ENCODE data around the gene MCF2L2.

The MCF2L2 gene

DNA sequence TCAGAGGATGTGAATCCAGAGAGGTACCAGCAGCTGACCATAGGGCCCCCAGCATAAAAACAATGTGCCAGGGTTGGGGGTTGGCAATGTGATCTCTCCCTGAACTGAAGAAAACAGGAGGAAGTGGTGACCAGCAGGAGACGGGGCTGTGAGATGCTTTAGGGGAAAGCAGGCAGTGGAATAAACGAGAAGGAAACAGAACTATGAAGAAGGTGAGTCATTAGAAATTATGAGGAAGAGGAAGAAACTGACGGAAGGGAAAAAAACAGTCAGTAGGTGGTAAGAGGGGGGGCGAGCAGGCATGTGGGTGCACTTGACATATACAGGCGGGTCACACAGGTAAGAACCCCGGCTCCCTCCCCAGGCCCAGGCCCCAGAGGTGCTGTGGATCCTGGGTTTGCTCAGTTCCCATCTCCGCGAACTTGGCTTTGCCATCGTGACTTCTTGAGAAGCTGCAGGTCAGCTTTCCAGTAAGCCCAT, 217.5 kb downstream of the MCF2L2 start:
- FAIRE-seq (no peak), DNase-seq (ENCODE audit: insufficient read length, low spot score) (no peak)
- TF ChIP-seq POLR2A (IDR thresholded peaks at IDR 0.05; ENCODE audit: low read depth, low read length) = no peak

DNA sequence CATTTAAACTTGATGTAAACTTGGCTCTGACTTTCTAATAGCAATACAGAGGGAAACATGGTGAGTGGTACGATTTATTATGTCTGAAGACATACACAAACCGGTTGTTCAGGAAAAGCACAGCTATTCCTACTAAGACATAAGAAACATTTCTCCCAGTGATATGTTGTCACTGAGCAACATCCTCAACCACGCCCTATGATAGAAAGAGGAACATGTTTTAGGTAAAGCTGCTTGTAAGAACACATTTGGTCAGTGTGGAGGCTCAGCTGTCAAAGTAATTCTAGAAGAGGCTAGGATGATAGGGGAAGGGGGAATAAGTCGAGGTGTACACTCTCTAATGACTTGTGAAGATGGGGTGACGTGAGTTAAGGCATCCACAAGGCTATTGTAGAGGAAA, 218.1 kb downstream of the MCF2L2 start:
- no peak for FAIRE-seq
- TF ChIP-seq POLR2A (IDR thresholded peaks at IDR 0.05; ENCODE audit: low read depth, low read length) = no peak
- no peak for DNase-seq (ENCODE audit: insufficient read length, low spot score)

DNA sequence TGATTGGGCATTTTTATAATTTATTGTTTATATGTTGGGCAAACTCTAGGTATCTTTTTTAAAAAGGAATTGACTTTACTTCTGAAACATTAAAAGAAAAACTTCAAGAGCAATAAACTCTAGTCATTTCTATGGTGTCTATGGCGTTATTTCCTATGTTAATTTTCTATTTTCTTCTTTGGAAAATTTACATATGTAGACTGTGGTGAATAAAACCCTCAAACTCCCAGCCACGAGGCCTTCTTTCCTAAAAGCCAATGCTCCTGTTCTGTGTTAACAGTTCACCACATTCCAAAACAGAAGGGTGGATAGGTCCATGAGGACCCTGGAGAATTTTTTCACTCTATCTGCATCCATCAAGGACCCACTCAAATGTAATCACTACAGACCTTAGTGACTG, 219.6 kb downstream of the MCF2L2 start:
- DNase-seq (ENCODE audit: insufficient read length, low spot score) (no peak), FAIRE-seq (no peak)
- no peak for TF ChIP-seq POLR2A (IDR thresholded peaks at IDR 0.05; ENCODE audit: low read depth, low read length)

DNA sequence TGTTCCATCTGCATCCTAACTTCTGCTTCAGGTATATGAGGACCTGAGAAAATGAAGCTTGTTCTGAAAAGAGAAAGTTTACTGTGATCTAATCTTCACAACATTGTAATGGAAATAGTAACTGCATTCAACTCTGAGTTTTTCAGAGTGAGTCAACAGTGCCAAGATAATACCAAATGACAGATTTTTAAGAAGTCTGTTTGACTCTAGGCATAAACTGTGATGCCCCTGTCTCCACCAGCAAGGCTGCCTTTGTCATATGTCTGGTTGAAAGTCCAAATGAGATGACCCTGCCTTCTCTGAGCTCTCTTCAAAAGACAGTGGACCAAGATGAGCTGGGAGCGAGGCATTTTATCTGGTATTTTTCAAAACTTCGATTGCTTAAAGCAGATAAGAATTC, 220.2 kb downstream of the MCF2L2 start:
- no peak for FAIRE-seq
- TF ChIP-seq POLR2A (IDR thresholded peaks at IDR 0.05; ENCODE audit: low read depth, low read length) = no peak
- no peak for DNase-seq (ENCODE audit: insufficient read length, low spot score)

DNA sequence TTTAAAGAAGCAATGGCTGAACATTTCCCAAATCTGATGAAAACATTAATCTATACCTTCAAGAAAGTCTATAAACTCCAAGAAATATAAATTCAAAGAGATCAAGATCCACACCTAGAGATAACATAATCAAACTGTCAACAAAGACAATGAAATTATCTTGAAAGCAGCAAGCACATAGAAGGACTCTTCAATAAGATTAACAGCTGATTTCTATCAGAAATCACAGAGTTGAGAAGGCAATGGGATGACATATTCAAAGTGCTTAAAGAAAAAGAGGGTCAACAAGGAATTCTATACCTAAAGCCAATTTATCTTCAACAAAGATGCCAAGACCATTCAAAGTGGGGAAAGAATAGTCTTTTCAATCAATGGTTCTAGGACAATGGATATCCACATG, 224.7 kb downstream of the MCF2L2 start:
- no peak for DNase-seq (ENCODE audit: insufficient read length, low spot score)
- FAIRE-seq = peak; percentile 71
- TF ChIP-seq POLR2A (IDR thresholded peaks at IDR 0.05; ENCODE audit: low read depth, low read length) = no peak

DNA sequence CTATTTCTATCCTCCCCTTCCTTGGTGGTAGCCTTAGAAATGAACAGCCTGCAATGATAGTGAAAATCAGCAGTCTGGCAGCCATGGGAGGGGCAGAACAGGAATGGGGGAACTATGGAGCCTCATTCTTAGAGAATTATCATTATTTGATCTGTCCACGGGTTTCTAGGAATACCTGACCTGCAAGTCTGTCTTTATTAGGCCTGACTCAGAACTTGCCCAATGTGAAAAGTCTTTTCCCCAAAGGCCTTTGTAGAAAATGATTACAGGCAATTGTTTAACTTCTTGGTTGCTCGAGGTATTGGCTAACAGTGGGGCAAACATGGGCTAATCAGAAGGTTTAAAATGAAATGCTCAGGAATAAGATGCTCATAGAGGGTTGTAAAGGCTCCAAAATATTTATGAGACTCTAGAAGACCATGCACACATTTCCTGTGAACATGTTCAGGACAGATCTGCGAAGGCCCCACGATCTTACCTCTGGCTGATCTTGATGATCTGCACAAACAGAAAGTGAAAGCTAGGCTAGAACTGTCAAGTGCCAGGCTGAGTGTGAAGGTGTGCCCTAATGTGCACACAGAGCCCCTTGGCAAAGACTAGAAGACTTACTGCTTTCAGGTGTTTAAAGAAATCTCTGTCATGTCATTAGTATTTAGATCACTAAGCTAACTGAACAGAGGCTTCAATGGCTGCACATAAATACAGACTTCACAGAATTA, 226.3 kb downstream of the MCF2L2 start:
- TF ChIP-seq POLR2A (IDR thresholded peaks at IDR 0.05; ENCODE audit: low read depth, low read length) = no peak
- FAIRE-seq (peak; percentile 27), DNase-seq (ENCODE audit: insufficient read length, low spot score) (no peak)

DNA sequence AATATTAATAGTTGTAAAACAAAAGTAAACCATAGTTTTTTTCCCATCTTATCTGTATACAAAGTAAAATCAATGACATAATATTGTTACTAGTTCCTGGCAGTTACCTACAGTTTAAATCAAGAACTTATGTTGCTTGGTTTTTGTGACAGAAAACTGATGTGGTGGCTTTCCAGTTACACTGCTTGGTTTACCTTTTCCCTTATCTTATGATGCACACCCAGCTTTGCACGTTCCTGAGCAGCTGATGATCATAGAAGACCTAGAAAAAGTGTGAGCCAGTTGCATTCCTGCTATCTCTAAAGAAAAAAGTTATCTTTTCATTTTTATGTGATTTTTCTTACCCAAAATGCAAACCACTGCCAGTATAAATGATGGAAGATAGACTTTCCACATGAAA, 229.5 kb downstream of the MCF2L2 start:
- FAIRE-seq = no peak
- DNase-seq (ENCODE audit: insufficient read length, low spot score) = no peak
- no peak for TF ChIP-seq POLR2A (IDR thresholded peaks at IDR 0.05; ENCODE audit: low read depth, low read length)

DNA sequence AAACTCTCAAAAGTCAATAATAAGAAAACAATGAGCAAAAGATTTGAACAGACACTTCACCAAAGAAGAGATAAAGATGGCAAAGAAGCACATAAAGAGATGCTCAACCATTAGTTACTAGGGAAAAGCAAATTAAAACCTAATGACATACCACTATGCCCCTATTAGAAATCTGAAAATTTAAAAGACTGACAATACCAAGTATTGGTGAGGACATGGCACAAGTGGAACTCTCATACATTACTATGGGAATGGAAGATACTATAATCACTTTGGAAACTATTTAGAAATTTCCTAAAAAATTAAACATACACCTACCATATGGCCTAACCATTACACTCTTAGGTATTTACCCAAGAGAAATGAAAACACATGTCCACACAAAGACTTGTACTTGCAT, 230.7 kb downstream of the MCF2L2 start:
- FAIRE-seq = no peak
- TF ChIP-seq POLR2A (IDR thresholded peaks at IDR 0.05; ENCODE audit: low read depth, low read length) = no peak
- DNase-seq (ENCODE audit: insufficient read length, low spot score) = no peak

DNA sequence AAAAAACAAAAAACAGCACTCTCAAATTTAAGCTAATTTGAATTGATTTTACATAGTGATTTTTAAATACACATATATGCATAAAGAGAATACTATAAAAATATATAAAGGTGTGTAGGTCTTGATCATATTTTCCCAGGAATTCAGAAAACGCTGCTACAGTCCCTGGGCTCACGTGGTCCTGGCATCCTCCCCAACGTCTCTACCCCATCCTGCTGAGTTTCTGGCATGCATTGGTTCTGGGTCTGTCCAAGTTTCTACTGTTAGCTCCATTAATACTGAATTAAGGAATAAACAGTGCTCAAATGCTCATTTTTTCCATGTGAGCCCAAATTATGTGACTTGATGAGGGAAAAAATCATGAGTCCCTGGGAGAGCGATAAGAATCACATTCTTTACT, 233.2 kb downstream of the MCF2L2 start:
- no peak for FAIRE-seq

DNA sequence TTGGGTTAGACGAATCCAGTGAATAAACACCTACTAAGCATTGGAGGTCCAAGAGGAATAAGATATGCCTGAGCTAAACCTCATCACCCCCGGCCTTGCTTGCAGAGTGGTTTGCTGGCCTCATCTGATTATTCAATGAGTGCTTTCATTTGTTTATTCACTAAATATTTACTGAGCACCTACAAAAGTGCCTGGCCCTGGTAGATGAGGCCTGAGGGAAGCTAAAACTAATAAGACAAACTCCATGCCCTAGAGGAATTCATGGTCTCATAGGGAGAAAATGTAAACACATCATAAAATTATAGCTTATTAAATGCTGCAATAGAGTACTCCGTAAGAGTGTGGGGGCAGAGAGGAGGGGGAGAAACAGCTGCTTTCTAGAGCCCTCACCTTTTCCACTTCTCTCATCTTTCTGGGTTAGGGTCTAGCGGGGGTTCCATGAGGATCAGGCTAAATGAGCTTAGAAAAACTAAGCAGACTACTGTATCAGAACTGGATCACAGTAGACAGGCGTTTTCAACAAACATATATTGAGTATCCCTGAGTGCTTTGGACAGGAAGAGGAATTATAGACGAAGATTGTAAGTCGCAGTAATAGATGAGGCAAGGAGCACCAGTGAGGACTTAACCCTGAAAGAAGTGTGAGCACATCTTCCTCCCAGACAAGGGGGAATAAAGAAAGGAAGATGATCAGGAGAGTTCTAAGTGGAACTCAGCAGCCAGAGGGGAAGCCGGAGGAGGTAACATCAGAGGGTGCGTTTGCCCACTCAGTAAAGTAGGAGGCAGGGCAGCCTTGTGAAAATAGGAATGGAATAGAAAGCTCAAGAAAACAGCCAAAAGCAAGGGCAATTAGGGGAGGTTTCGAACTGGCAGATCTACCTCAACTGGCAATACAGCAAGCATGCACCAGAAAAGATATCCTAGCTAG, 234.4 kb downstream of the MCF2L2 start:
- no peak for TF ChIP-seq POLR2A (IDR thresholded peaks at IDR 0.05; ENCODE audit: low read depth, low read length)
- DNase-seq (ENCODE audit: insufficient read length, low spot score) (no peak), FAIRE-seq (no peak)

More for the DNA sequence above, 233.2 kb downstream of the MCF2L2 start:
- DNase-seq (ENCODE audit: insufficient read length, low spot score) = no peak
- no peak for TF ChIP-seq POLR2A (IDR thresholded peaks at IDR 0.05; ENCODE audit: low read depth, low read length)

DNA sequence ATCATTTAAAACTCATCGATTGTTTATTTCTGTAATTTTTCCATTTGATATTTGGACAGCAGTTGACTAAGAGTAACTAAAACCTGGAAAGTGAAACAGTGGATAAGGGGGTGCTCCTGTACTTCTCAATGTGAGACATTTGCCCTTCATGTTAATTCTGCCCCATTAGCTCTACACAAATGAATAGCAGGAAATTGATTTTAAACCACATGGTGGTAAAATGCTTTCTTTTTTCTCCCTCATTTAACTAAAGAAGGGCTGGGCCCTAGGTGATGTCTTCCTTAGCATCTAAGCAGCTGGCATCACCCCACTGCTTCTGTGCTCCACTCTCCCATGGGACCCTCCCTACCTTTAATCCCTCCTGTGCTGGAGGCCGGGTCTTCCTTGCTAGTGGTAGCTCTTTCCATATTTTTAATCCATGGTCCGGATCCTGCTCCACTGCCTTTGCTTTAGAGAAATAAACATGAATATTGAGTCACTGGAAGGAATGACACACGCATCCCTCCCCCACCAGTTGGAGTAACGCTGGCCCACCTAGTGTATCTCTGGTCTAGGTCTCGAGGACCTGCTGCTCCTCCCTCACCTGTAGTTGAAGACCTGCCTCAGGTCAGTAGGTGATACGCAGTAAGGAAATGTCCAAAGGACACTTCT, 235.6 kb downstream of the MCF2L2 start:
- no peak for TF ChIP-seq POLR2A (IDR thresholded peaks at IDR 0.05; ENCODE audit: low read depth, low read length)
- DNase-seq (ENCODE audit: insufficient read length, low spot score) (no peak), FAIRE-seq (no peak)

DNA sequence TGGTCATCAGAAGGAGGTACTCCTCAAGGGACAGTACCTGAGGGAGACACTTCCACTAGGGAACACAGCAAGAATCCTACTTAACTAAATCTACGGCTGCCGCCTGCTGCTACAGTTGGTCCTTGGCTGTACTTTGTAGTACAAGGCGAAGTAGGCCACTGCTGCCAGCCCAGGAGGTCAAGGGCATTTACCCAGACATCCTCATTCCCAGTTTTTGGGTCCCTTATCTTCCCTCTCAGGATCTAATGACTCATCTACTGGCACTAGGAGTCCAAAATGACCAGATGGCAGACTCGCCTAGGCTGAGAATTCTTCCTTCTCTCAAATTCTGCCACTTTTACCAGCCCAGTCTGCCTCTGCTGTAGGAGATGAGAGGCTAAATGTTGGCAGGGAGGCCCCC, 238.8 kb downstream of the MCF2L2 start:
- DNase-seq (ENCODE audit: insufficient read length, low spot score) (no peak), FAIRE-seq (no peak)
- no peak for TF ChIP-seq POLR2A (IDR thresholded peaks at IDR 0.05; ENCODE audit: low read depth, low read length)

DNA sequence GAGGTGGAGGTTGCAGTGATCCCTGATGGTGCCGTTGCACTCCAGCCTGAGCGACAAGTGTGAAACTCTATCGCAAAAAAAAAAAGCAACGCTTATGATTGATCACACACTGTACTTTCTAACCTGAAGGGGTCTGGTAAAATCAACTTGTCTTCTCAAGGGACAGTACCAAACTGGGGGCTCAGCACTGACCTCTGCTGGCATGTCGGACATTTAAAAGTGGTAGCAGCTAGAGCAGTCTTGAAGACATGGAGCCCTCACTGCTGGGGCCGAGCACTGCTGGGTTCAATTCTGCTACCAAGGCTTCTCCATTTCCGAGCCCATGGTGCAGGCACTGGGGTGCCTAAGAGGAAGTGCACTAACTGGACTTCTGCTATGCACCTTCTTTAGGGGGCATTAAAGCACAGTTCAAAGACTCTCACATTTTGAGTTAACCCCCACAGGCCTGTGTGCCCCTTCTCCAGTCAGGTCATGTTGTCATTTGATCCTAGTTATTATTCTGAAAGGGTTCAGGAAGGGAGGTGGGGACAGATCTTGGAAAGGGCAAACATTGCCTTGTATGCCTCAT, 239.4 kb downstream of the MCF2L2 start:
- DNase-seq (ENCODE audit: insufficient read length, low spot score) (no peak), FAIRE-seq (no peak)
- no peak for TF ChIP-seq POLR2A (IDR thresholded peaks at IDR 0.05; ENCODE audit: low read depth, low read length)

DNA sequence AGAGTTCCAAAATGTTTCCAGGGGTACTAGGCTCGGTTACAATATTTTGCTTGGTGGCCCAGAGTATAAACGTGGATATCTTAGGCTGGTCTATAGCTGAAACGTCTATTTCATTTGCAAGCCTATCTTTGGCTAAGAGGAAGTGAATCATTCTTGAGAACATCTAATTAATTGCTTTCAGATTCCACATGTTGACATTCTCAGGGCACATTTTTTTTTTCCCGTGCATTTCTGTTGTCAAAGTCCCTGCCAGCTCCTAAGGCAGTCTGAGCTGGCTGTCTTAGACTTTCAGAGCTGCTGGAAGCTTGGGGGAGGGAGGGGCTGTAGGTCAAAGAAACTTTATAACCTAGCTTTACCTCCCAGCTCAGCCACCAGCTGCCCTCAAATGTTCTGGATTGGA, 242.7 kb downstream of the MCF2L2 start:
- TF ChIP-seq POLR2A (IDR thresholded peaks at IDR 0.05; ENCODE audit: low read depth, low read length) = no peak
- DNase-seq (ENCODE audit: insufficient read length, low spot score) = peak; percentile 63
- FAIRE-seq = peak; percentile 75
